ENCODE measurements around the gene GH1.
"Not testable (repeated sequence)": the region's sequence is repeated elsewhere in the genome, so short reads cannot be mapped to it uniquely, and the experiment has no call there.

Gene GH1

GRCh38 chr17:63932721-63933120, 14.1 kb upstream of the GH1 start:
- Histone ChIP-seq H3K4me3 (ENCODE audit: low read depth, low read length) (no peak overlapping the region), H3K36me3 (ENCODE audit: insufficient read depth, low read length) (no peaks in the 10 kb centered on the region), H3K27ac (ENCODE audit: low read depth, low read length) (no peak overlapping the region), H3K27me3 (ENCODE audit: insufficient read depth, low read length) (no peaks in the 10 kb centered on the region), H3K79me2 (ENCODE audit: control insufficient read depth, insufficient read depth, low read length, unreplicated experiment) (no peaks in the 10 kb centered on the region), H3K4me1 (ENCODE audit: control insufficient read depth, insufficient read depth, low read length, unreplicated experiment) (no peaks in the 10 kb centered on the region), H2AFZ (ENCODE audit: low read length, unreplicated experiment) (no peak overlapping the region)

GRCh38 chr17:63931981-63932561, 13.4 kb upstream of the GH1 start, which contains the start of gene CD79B:
CD79B (minus strand) TSS chr17:63932331; CDS start chr17:63932261, 70 bp downstream.
- Histone ChIP-seq H2AFZ (ENCODE audit: low read length, unreplicated experiment) (no peak within 1 kb of the TSS), H3K4me3 (ENCODE audit: low read depth, low read length) (no peak within 1 kb of the TSS), H3K27ac (ENCODE audit: low read depth, low read length) (no peak within 1 kb of the TSS), H3K36me3 (ENCODE audit: insufficient read depth, low read length) (no peaks in the 10 kb centered on the region), H3K4me1 (ENCODE audit: control insufficient read depth, insufficient read depth, low read length, unreplicated experiment) (no peaks in the 10 kb centered on the region), H3K79me2 (ENCODE audit: control insufficient read depth, insufficient read depth, low read length, unreplicated experiment) (no peaks in the 10 kb centered on the region), H3K27me3 (ENCODE audit: insufficient read depth, low read length) (no peaks in the 10 kb centered on the region)

- Histone ChIP-seq H3K27ac (ENCODE audit: low read depth, low read length) (no peak overlapping the region), H3K27me3 (ENCODE audit: insufficient read depth, low read length) (no peaks in the 10 kb centered on the region), H3K36me3 (ENCODE audit: insufficient read depth, low read length) (no peaks in the 10 kb centered on the region), H3K79me2 (ENCODE audit: control insufficient read depth, insufficient read depth, low read length, unreplicated experiment) (no peaks in the 10 kb centered on the region), H3K4me1 (ENCODE audit: control insufficient read depth, insufficient read depth, low read length, unreplicated experiment) (no peaks in the 10 kb centered on the region), H3K4me3 (ENCODE audit: low read depth, low read length) (no peak overlapping the region), H2AFZ (ENCODE audit: low read length, unreplicated experiment) (no peak overlapping the region)
Observed at GRCh38 chr17:63930951-63931575, 12.4 kb upstream of the GH1 start.

- Histone ChIP-seq H3K79me2 (ENCODE audit: control insufficient read depth, insufficient read depth, low read length, unreplicated experiment) (no peaks in the 10 kb centered on the region), H3K4me3 (ENCODE audit: low read depth, low read length) (no peak overlapping the region), H3K4me1 (ENCODE audit: control insufficient read depth, insufficient read depth, low read length, unreplicated experiment) (no peaks in the 10 kb centered on the region), H3K27ac (ENCODE audit: low read depth, low read length) (no peak overlapping the region), H2AFZ (ENCODE audit: low read length, unreplicated experiment) (no peak overlapping the region), H3K27me3 (ENCODE audit: insufficient read depth, low read length) (no peaks in the 10 kb centered on the region), H3K36me3 (ENCODE audit: insufficient read depth, low read length) (no peaks in the 10 kb centered on the region)
Observed at GRCh38 chr17:63929860-63930766, 11.5 kb upstream of the GH1 start.

- no peak overlapping the region for H2AFZ ChIP-seq (ENCODE audit: low read length, unreplicated experiment)
- H3K36me3 ChIP-seq (ENCODE audit: insufficient read depth, low read length) = no peaks in the 10 kb centered on the region
- no peak overlapping the region for H3K27ac ChIP-seq (ENCODE audit: low read depth, low read length)
- H3K4me3 ChIP-seq (ENCODE audit: low read depth, low read length) = no peak overlapping the region
- H3K4me1 ChIP-seq (ENCODE audit: control insufficient read depth, insufficient read depth, low read length, unreplicated experiment) = no peaks in the 10 kb centered on the region
- no peaks in the 10 kb centered on the region for H3K79me2 ChIP-seq (ENCODE audit: control insufficient read depth, insufficient read depth, low read length, unreplicated experiment)
- H3K27me3 ChIP-seq (ENCODE audit: insufficient read depth, low read length) = no peaks in the 10 kb centered on the region
Observed at GRCh38 chr17:63928966-63929695, 10.5 kb upstream of the GH1 start.

GRCh38 chr17:63928172-63928666, 9.6 kb upstream of the GH1 start:
- Histone ChIP-seq H3K36me3 (ENCODE audit: insufficient read depth, low read length) (no peaks in the 10 kb centered on the region), H2AFZ (ENCODE audit: low read length, unreplicated experiment) (no peak overlapping the region), H3K27ac (ENCODE audit: low read depth, low read length) (no peak overlapping the region), H3K79me2 (ENCODE audit: control insufficient read depth, insufficient read depth, low read length, unreplicated experiment) (no peaks in the 10 kb centered on the region), H3K27me3 (ENCODE audit: insufficient read depth, low read length) (no peaks in the 10 kb centered on the region), H3K4me3 (ENCODE audit: low read depth, low read length) (no peak overlapping the region), H3K4me1 (ENCODE audit: control insufficient read depth, insufficient read depth, low read length, unreplicated experiment) (no peaks in the 10 kb centered on the region)

GRCh38 chr17:63927464-63928171, 9.0 kb upstream of the GH1 start:
- H3K4me3 ChIP-seq (ENCODE audit: low read depth, low read length) = no peak overlapping the region

GRCh38 chr17:63926164-63926563, 7.5 kb upstream of the GH1 start:
- Histone ChIP-seq H3K36me3 (ENCODE audit: insufficient read depth, low read length) (no peaks in the 10 kb centered on the region), H3K27ac (ENCODE audit: low read depth, low read length) (no peak overlapping the region), H3K79me2 (ENCODE audit: control insufficient read depth, insufficient read depth, low read length, unreplicated experiment) (no peaks in the 10 kb centered on the region), H3K4me3 (ENCODE audit: low read depth, low read length) (no peak overlapping the region), H2AFZ (ENCODE audit: low read length, unreplicated experiment) (no peak overlapping the region), H3K4me1 (ENCODE audit: control insufficient read depth, insufficient read depth, low read length, unreplicated experiment) (no peaks in the 10 kb centered on the region), H3K27me3 (ENCODE audit: insufficient read depth, low read length) (no peaks in the 10 kb centered on the region)

More at GRCh38 chr17:63927464-63928171, 9.0 kb upstream of the GH1 start:
- Histone ChIP-seq H3K27me3 (ENCODE audit: insufficient read depth, low read length) (no peaks in the 10 kb centered on the region), H3K4me1 (ENCODE audit: control insufficient read depth, insufficient read depth, low read length, unreplicated experiment) (no peaks in the 10 kb centered on the region), H3K27ac (ENCODE audit: low read depth, low read length) (no peak overlapping the region), H2AFZ (ENCODE audit: low read length, unreplicated experiment) (no peak overlapping the region), H3K79me2 (ENCODE audit: control insufficient read depth, insufficient read depth, low read length, unreplicated experiment) (no peaks in the 10 kb centered on the region), H3K36me3 (ENCODE audit: insufficient read depth, low read length) (no peaks in the 10 kb centered on the region)

- H3K36me3 ChIP-seq (ENCODE audit: insufficient read depth, low read length) = no peaks in the 10 kb centered on the region
- H2AFZ ChIP-seq (ENCODE audit: low read length, unreplicated experiment) = no peak overlapping the region
- H3K27ac ChIP-seq (ENCODE audit: low read depth, low read length) = no peak overlapping the region
- H3K79me2 ChIP-seq (ENCODE audit: control insufficient read depth, insufficient read depth, low read length, unreplicated experiment) = no peaks in the 10 kb centered on the region
- H3K27me3 ChIP-seq (ENCODE audit: insufficient read depth, low read length) = no peaks in the 10 kb centered on the region
- no peaks in the 10 kb centered on the region for H3K4me1 ChIP-seq (ENCODE audit: control insufficient read depth, insufficient read depth, low read length, unreplicated experiment)
- no peak overlapping the region for H3K4me3 ChIP-seq (ENCODE audit: low read depth, low read length)
Observed at GRCh38 chr17:63925615-63926014, 7.0 kb upstream of the GH1 start.

GRCh38 chr17:63922402-63922801, 3.8 kb upstream of the GH1 start:
- H2AFZ ChIP-seq (ENCODE audit: low read length, unreplicated experiment); H3K27ac ChIP-seq (ENCODE audit: low read depth, low read length); H3K4me3 ChIP-seq (ENCODE audit: low read depth, low read length); H3K36me3 ChIP-seq (ENCODE audit: insufficient read depth, low read length); H3K4me1 ChIP-seq (ENCODE audit: control insufficient read depth, insufficient read depth, low read length, unreplicated experiment); H3K79me2 ChIP-seq (ENCODE audit: control insufficient read depth, insufficient read depth, low read length, unreplicated experiment); H3K27me3 ChIP-seq (ENCODE audit: insufficient read depth, low read length): not testable (repeated sequence)

All from ACC112 (cell line).